Renal cortical epithelial cell (primary cell): ENCODE results near the gene NUTM1. TPM values are rescaled to one million over a fixed set of nuclear protein-coding genes. Genes with fewer than 3 reads are reported as not detected.
"Not testable (repeated sequence)": the region's sequence is repeated elsewhere in the genome, so short reads cannot be mapped to it uniquely, and the experiment has no call there.

Experiments
- DNase-seq: peaks from one replicate; pipeline ENCODE4 v3.0.0-alpha.2; 2011; ENCODE audit warnings: low read depth
- total RNA-seq: library from RNA; depleted of rRNA; stranded (reverse); fragments of >200 nt; gene quantifications from 2 replicates; pipeline ENCODE4 v1.2.3, GENCODE V29; 2014

Gene NUTM1
- total RNA-seq, 1 donor from 2014 or later = not detected

- DNase-seq = peak; percentile 73
These were observed 5.4 kb upstream of the NUTM1 start, which contains the start of gene SLC12A6 for GRCh38 chr15:34337557-34338306. Gene SLC12A6 (minus strand): TSS chr15:34337781. CDS start chr15:34336680, 1,101 bp downstream.

DNA sequence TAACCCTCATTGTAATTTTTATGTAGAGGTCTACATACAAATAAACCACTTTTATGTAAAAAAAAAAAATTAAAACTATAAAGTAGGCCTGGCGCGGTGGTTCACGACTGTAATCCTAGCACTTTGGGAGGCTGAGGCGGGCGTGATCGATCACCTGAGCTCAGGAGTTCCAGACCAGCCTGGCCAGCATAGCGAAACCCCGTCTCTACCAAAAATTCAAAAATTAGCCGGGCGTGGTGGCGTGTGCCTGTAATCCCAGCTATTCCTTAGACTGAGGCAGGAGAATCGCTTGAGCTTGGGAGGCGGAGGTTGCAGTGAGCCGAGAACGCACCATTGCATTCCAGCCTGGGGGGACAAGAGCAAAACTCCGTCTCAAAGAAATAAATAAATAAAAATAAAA is 4.8 kb upstream of the NUTM1 start:
- no peak for DNase-seq

DNA sequence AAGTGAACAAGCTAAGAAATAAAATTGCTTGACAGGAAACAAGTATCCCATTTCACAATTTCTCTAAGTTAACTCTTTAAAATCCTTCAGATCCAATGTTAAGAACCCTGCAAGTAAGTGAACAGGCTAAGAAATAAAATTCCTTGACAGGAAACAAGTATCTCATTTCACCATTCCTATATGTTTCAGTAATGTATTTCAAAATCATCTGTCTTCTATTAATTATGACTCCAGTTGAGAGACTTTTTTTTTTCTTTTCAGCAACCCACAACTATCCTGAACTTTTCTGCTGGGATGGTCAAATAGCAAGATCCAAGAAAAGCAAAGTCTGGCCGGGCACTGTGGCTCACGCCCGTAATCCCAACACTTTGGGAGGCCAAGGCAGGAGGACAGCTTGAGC is 3.2 kb upstream of the NUTM1 start:
- no peak for DNase-seq

- no peak for DNase-seq
These were observed 1.5 kb upstream of the NUTM1 start for GRCh38 chr15:34341381-34342212.

- DNase-seq = not testable (repeated sequence)
These were observed 840 bp upstream of the NUTM1 start for GRCh38 chr15:34342213-34342736.

GRCh38 chr15:34347951-34348638 is 5.0 kb downstream of the NUTM1 start:
- no peak for DNase-seq

DNA sequence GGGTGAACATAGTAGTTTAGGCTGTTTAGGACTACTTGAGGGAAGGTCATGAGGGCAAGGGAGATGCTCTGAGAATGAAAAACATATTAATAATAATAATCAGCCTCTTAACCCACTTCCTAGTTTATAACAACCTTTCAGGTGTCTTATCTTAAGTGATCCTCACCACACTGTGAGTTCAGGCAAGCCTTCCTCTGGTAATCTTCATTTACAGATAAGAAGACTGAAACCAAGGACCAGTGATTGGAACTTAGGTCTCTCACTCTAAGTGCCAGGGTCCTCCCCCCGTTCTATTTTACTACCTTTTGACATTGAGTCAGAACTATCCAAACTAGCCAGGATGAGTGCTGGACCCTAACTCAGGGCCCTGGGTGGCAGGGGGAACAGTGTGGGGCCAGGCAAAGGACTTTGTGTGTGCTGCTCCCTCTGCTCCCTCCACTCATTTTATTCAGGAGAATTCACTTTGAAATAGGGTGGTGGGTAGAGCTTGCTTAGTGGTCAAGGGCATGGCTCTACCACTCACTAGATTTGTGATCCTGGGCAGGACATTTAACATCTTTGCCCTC is 5.7 kb downstream of the NUTM1 start:
- DNase-seq = no peak

GRCh38 chr15:34349769-34350168 is 6.7 kb downstream of the NUTM1 start:
- no peak for DNase-seq

DNA sequence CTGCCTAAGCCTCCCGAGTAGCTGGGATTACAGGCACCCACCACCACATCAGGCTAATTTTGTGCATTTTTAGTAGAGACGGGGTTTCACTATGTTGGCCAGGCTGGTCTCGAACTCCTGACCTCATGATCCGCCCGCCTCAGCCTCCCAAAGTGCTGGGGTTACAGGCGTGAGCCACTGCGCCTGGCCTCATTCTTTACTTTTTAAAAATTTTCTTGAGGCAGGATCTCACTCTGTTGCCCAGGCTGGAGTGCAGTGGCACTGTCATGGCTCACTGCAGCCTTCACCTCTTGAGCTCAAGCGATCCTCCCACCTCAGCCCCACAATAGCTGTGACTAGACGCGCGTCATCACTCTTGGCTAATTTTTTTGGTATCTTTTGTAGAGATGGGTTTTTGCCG is 9.9 kb downstream of the NUTM1 start:
- not testable (repeated sequence) for DNase-seq

DNA sequence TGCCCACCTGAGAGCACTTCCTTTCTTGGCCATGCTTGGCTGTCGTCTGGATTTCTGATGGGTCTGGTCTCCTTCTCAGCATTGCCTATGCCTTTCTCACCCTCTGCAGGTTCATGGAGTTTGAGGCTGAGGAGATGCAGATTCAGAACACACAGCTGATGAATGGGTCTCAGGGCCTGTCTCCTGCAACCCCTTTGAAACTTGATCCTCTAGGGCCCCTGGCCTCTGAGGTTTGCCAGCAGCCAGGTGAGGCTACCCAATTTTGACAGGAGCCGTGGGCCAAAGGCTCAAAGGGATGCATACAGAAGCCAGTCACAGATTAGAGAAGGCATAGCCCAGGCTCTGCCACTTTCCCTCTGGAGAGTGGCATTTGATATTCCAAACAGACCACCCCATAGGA is 10.5 kb downstream of the NUTM1 start:
- no peak for DNase-seq

- no peak for DNase-seq
These were observed 11.2 kb downstream of the NUTM1 start for GRCh38 chr15:34354286-34354685.

DNA sequence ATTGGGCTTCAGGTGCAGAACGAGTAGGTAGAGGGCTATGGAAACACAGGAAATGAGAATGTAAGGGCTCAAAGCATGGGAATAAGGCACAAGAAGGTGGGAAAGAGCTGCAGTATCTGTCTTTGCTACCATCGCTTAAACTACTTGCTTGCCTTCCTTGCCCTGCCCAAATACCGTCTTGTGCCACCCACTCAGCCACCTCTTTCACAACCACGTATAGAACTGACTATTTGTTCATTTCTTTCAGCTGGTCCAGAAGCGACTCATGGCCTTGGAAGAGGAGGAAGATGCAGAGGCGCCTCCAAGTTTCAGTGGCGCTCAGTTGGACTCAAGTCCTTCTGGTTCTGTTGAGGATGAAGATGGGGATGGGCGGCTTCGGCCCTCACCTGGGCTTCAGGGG is 12.1 kb downstream of the NUTM1 start:
- DNase-seq = no peak

- DNase-seq = no peak
These were observed 14.5 kb downstream of the NUTM1 start for GRCh38 chr15:34357653-34358052.

GRCh38 chr15:34358367-34358766 is 15.3 kb downstream of the NUTM1 start:
- no peak for DNase-seq

DNA sequence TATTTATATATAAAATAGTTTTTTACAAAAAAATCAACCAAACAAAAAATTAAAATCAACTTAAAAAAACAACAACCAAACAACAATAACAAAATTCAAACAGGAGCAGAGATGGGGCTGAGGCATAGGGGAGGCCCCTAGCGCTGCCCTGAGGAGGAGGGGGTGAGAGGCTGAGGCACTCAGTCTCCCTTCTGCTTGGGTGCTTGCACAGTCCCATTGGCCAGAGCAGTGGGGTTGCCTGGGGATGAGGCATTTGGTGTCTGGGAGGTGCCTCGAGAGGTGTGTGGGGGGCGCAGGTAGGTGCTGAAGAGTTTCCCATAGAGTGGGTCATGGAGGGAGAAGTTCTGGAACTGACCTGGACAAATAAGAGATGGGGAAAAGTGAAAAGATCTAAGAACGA is 15.8 kb downstream of the NUTM1 start:
- no peak for DNase-seq

DNA sequence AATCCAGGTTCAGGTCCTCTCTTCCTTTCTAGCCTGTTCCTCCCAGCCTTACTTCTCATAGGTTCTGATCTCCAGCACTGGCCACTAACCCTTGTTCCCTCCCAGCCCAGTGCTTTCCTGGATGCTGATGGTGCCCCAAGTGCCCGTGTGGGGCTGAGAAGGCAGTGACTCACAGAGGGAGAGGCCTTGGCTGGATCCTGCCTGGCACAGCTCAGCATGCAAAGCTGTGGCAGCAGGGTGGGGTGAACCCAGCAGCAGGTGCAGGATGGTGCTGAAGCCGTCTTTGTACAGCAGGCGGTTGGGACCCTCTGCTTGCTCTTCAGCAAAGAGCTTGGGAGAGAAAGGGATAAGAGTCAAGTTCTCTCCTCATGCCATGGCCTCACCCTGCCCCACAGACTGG is 16.3 kb downstream of the NUTM1 start:
- DNase-seq = no peak

DNA sequence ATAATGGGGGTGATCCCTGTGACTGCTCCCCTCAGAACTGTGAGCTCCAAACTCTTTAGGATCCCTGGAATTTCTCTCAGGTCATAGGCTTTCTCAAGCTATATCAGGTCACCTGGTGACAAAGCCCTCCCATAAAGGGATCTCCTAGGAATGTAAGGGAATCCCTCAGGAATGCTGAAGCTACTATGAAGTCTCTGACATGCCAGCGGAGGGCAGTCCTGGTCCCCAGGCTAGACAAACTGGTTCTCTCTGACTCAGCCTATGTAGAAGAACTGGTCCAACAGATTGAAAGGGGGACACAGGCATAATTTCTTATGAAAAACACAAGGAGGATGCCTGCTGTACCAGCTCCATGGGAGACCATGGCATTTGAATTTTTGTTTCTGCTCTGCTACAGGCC is 17.2 kb downstream of the NUTM1 start:
- DNase-seq = peak; percentile 36

DNA sequence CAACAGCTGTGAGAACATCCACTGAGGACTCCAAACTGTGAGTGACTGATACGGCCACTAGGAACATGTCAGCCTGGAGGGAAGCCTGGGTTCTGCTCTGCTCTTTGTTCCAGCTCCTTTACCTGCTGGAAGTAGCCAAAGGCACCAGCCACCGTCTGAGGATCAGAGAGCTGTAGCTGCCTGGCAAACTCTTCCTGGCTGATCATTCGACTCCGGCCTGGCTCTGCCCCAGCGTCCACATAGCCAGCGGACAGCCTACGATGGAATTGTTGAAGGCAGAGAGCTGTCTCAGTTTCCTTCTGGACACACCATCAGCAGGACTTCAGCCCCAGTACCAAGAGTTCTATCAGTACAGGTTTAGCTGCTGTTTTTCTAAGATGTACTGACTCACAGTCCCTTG is 18.2 kb downstream of the NUTM1 start:
- no peak for DNase-seq

- no peak for DNase-seq
These were observed 19.1 kb downstream of the NUTM1 start for GRCh38 chr15:34362047-34362773.

DNA sequence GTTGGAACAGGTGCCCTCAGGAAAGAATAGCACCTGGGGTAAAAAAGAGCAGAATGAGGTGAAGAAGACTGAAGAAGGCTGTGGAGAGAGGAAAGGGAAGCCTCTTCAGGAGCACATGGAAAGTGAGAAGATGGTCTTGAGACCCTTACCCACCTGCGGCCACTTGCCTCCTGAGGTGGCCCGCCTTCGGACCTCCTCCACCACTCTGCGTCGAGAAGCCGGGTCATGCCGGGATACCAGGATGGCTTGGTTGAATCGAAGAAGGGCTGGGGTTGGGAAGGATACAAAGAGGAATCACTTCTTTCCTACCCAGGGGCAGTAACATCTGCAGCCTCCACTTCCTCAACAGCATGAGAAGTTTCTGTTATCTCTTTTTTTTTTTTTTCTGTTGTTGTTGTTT is 20.9 kb downstream of the NUTM1 start:
- no peak for DNase-seq
